ENCODE data around the gene MKKS. TPM values are rescaled to one million over a fixed set of nuclear protein-coding genes. Genes with fewer than 3 reads are reported as not detected.

Gene MKKS
- total RNA-seq, 2 donors from 2014 or later: 13.2 to 13.8 TPM

- H3K4me3 Mint-ChIP-seq: no peak overlapping the region
- WGBS, 2 experiments (ENCODE audit: insufficient coverage in 1 of 2, insufficient read length in 1 of 2): 90 to 96% methylated on average over 5 of the region's 5 CpGs
- no peak for DNase-seq
Observed at GRCh38 chr20:10430704-10431103, 3.3 kb downstream of the MKKS start.

GRCh38 chr20:10430000-10430466, 4.0 kb downstream of the MKKS start:
- no peaks in the 10 kb centered on the region for H3K27me3 Mint-ChIP-seq (ENCODE audit: insufficient read depth)
- Histone ChIP-seq H3K36me3 (ENCODE audit: control insufficient read depth, insufficient read depth, low read length) (no peaks in the 10 kb centered on the region), H3K4me3 (ENCODE audit: low read length) (no peak overlapping the region), H3K9ac (ENCODE audit: extremely low read depth, low read length, poor library complexity, severe bottlenecking) (no peak overlapping the region), H3K27me3 (ENCODE audit: control insufficient read depth, insufficient read depth, low read length, poor library complexity, severe bottlenecking) (no peaks in the 10 kb centered on the region), H3K27ac (ENCODE audit: low read depth, low read length) (no peak overlapping the region), H3K9me3 (ENCODE audit: control insufficient read depth, low read length) (no peaks in the 10 kb centered on the region), H3K4me1 (ENCODE audit: control insufficient read depth, insufficient read depth, low read length) (peaks cover 10% of the 10 kb centered on the region)
- no peak for DNase-seq
- H3K4me1 Mint-ChIP-seq: peaks cover 36% of the 10 kb centered on the region
- TF ChIP-seq CTCF (conservative IDR thresholded peaks at IDR 0.05): no peak
- no peak overlapping the region for H3K4me3 Mint-ChIP-seq
- H3K9me3 Mint-ChIP-seq: no peaks in the 10 kb centered on the region
- no peak overlapping the region for H3K27ac Mint-ChIP-seq
- peaks cover 7% of the 10 kb centered on the region for H3K36me3 Mint-ChIP-seq (ENCODE audit: low read depth)

More at GRCh38 chr20:10430704-10431103, 3.3 kb downstream of the MKKS start:
- H3K27me3 Mint-ChIP-seq (ENCODE audit: insufficient read depth): no peaks in the 10 kb centered on the region
- Histone ChIP-seq H3K27me3 (ENCODE audit: control insufficient read depth, insufficient read depth, low read length, poor library complexity, severe bottlenecking) (no peaks in the 10 kb centered on the region), H3K9ac (ENCODE audit: extremely low read depth, low read length, poor library complexity, severe bottlenecking) (no peak overlapping the region), H3K4me3 (ENCODE audit: low read length) (no peak overlapping the region), H3K4me1 (ENCODE audit: control insufficient read depth, insufficient read depth, low read length) (peaks cover 10% of the 10 kb centered on the region), H3K27ac (ENCODE audit: low read depth, low read length) (no peak overlapping the region), H3K36me3 (ENCODE audit: control insufficient read depth, insufficient read depth, low read length) (no peaks in the 10 kb centered on the region), H3K9me3 (ENCODE audit: control insufficient read depth, low read length) (no peaks in the 10 kb centered on the region)
- H3K36me3 Mint-ChIP-seq (ENCODE audit: low read depth): peaks cover 7% of the 10 kb centered on the region
- peaks cover 36% of the 10 kb centered on the region for H3K4me1 Mint-ChIP-seq
- no peaks in the 10 kb centered on the region for H3K9me3 Mint-ChIP-seq
- TF ChIP-seq CTCF (conservative IDR thresholded peaks at IDR 0.05): no peak
- H3K27ac Mint-ChIP-seq: no peak overlapping the region

- no peaks in the 10 kb centered on the region for H3K36me3 ChIP-seq (ENCODE audit: control insufficient read depth, insufficient read depth, low read length)
- Mint-ChIP-seq H3K4me1 (peaks cover 36% of the 10 kb centered on the region), H3K4me3 (no peak overlapping the region)
Observed at GRCh38 chr20:10429443-10429981, 4.5 kb downstream of the MKKS start.

More at GRCh38 chr20:10429443-10429981, 4.5 kb downstream of the MKKS start:
- no peak overlapping the region for H3K9ac ChIP-seq (ENCODE audit: extremely low read depth, low read length, poor library complexity, severe bottlenecking)
- DNase-seq: no peak
- H3K4me3 ChIP-seq (ENCODE audit: low read length): no peak overlapping the region
- WGBS, 2 experiments (ENCODE audit: insufficient coverage in 1 of 2, insufficient read length in 1 of 2): 94 to 95% methylated on average over 5 of the region's 5 CpGs
- Mint-ChIP-seq H3K9me3 (no peaks in the 10 kb centered on the region), H3K27me3 (ENCODE audit: insufficient read depth) (no peaks in the 10 kb centered on the region), H3K36me3 (ENCODE audit: low read depth) (peaks cover 7% of the 10 kb centered on the region), H3K27ac (no peak overlapping the region)
- TF ChIP-seq CTCF (conservative IDR thresholded peaks at IDR 0.05): no peak
- H3K4me1 ChIP-seq (ENCODE audit: control insufficient read depth, insufficient read depth, low read length): peaks cover 10% of the 10 kb centered on the region
- no peak overlapping the region for H3K27ac ChIP-seq (ENCODE audit: low read depth, low read length)
- H3K27me3 ChIP-seq (ENCODE audit: control insufficient read depth, insufficient read depth, low read length, poor library complexity, severe bottlenecking): no peaks in the 10 kb centered on the region
- H3K9me3 ChIP-seq (ENCODE audit: control insufficient read depth, low read length): no peaks in the 10 kb centered on the region

Measured in endodermal cell (in vitro differentiated cells).